H1 (cell line): ENCODE data around the gene ISOC2. TPM values are rescaled to one million over a fixed set of nuclear protein-coding genes. Genes with fewer than 3 reads are reported as not detected.

Experiments used
- ASH2L ChIP-seq: fragments of 200-600, 300-600 bp; sonication (generic); IDR thresholded peaks from one replicate; pipeline ENCODE4 v1.7.1; 2017; ENCODE audit warnings: low read length
- BRCA1 ChIP-seq: IDR thresholded peaks from 2 replicates; pipeline ENCODE4 v1.6.1; 2012; ENCODE audit warnings: low read depth, low read length, improper control_type of control experiment
- CHD1 ChIP-seq: IDR thresholded peaks from 2 replicates; pipeline ENCODE4 v1.6.1; 2012; ENCODE audit warnings: low read depth, low read length, improper control_type of control experiment
- EP300 ChIP-seq, 2 experiments: IDR thresholded peaks; 1 replicate in 1 of 2; 2 replicates in 1 of 2; pipeline ENCODE4 v1.6.1; 2011 to 2012; ENCODE audit warnings: low read depth in 2 of 2, low read length in 2 of 2, mild to moderate bottlenecking in 2 of 2, borderline replicate concordance in 1 of 2, inconsistent platforms in 1 of 2, moderate library complexity in 1 of 2
- FOSL1 ChIP-seq: IDR thresholded peaks from 2 replicates; pipeline ENCODE4 v1.6.1; 2011; ENCODE audit warnings: mild to moderate bottlenecking, low read depth, low read length, moderate library complexity; ENCODE audit not compliant: insufficient read depth
- GABPA ChIP-seq: IDR thresholded peaks from 2 replicates; pipeline ENCODE4 v1.6.1; 2011; ENCODE audit warnings: mild to moderate bottlenecking, low read length, moderate library complexity, borderline replicate concordance; ENCODE audit not compliant: insufficient read depth
- HDAC2 ChIP-seq, 2 experiments: fragments of 300-600 bp in 1 of 2; sonication (generic) in 1 of 2; IDR thresholded peaks; 2 replicates each; pipeline ENCODE4 v1.6.1; 2011 to 2012; ENCODE audit warnings: low read depth in 2 of 2, low read length in 2 of 2, mild to moderate bottlenecking in 2 of 2, moderate library complexity in 2 of 2, borderline replicate concordance in 1 of 2, inconsistent platforms in 1 of 2
- JUN ChIP-seq: IDR thresholded peaks from 2 replicates; pipeline ENCODE4 v1.6.1; 2011; ENCODE audit warnings: low read depth, mild to moderate bottlenecking, improper control_type of control experiment, low read length
- JUND ChIP-seq: IDR thresholded peaks from 2 replicates; pipeline ENCODE4 v1.6.1; 2011; ENCODE audit warnings: mild to moderate bottlenecking, improper control_type of control experiment, low read length
- KDM1A ChIP-seq: fragments of 200-600, 300-600 bp; sonication (generic); IDR thresholded peaks from 2 replicates; pipeline ENCODE4 v1.7.1; 2016; ENCODE audit warnings: mild to moderate bottlenecking, low read length, borderline replicate concordance
- KDM5A ChIP-seq: fragments of 200-600 bp; IDR thresholded peaks from 2 replicates; pipeline ENCODE4 v1.7.1; 2012; ENCODE audit warnings: mild to moderate bottlenecking, low read length, inconsistent platforms, mixed read lengths
- NRF1 ChIP-seq: IDR thresholded peaks from 2 replicates; pipeline ENCODE4 v1.6.1; 2011; ENCODE audit warnings: mild to moderate bottlenecking, low read depth, low read length, improper control_type of control experiment
- POLR2AphosphoS5 ChIP-seq: IDR thresholded peaks from 2 replicates; pipeline ENCODE4 v1.6.1; 2011; ENCODE audit warnings: low read depth, low read length
- RFX5 ChIP-seq: IDR thresholded peaks from 2 replicates; pipeline ENCODE4 v1.6.1; 2011; ENCODE audit warnings: low read depth, low read length, improper control_type of control experiment, borderline replicate concordance
- RNF2 ChIP-seq: fragments of 200-900, 300-1000 bp; sonication (generic); IDR thresholded peaks from 2 replicates; pipeline ENCODE4 v1.7.1; 2016; ENCODE audit warnings: borderline replicate concordance, low read depth, mild to moderate bottlenecking, antibody characterized with exemption, low read length; ENCODE audit not compliant: poor library complexity, severe bottlenecking; ENCODE audit errors: missing control alignments
- SIRT6 ChIP-seq: IDR thresholded peaks from one replicate; pipeline ENCODE4 v1.7.1; 2012; ENCODE audit warnings: low read length, inconsistent platforms
- SIX5 ChIP-seq: IDR thresholded peaks from 2 replicates; pipeline ENCODE4 v1.6.1; 2011; ENCODE audit warnings: mild to moderate bottlenecking, low read depth, low read length
- SRF ChIP-seq: IDR thresholded peaks from 2 replicates; pipeline ENCODE4 v1.6.1; 2011; ENCODE audit warnings: mild to moderate bottlenecking, low read depth, low read length, moderate library complexity
- polyA plus RNA-seq, 7 experiments: library from polyadenylated mRNA; depleted of rRNA in 3 of 7; stranded (reverse) in 5 of 7; unstranded in 2 of 7; fragments of >200 nt in 5 of 7; fragments of 200-250 nt in 2 of 7; gene quantifications; 1 replicate in 5 of 7; 2 replicates in 1 of 7; 4 replicates in 1 of 7; pipeline versions ENCODE4 v1.2.1 to v1.2.3, GENCODE V29; 2011 to 2013; ENCODE audit warnings: missing spikeins in 2 of 7, mixed read lengths in 2 of 7
- total RNA-seq: library from RNA; stranded (reverse); fragmentation: NEBNext Ultra II Directional; extraction: Animal tissue kit (Norgen Biotek cat#: 25700); gene quantifications from 2 replicates; pipeline ENCODE4 v1.2.1, GENCODE V29; 2021
- TF ChIP-seq, protein P1 (sequence below), 3 experiments: IDR thresholded peaks; 1 replicate in 2 of 3; 2 replicates in 1 of 3; pipeline versions ENCODE4 v1.5.1 to v1.6.1; 2011; ENCODE audit warnings: low read length in 3 of 3, mild to moderate bottlenecking in 3 of 3, inconsistent platforms in 2 of 3, low read depth in 1 of 3, moderate library complexity in 1 of 3; ENCODE audit not compliant: insufficient read depth in 1 of 3; ENCODE audit errors: control extremely low read depth in 1 of 3
- TF ChIP-seq, protein P2 (sequence below): IDR thresholded peaks from 2 replicates; pipeline ENCODE4 v1.6.1; 2011; ENCODE audit warnings: low read depth, mild to moderate bottlenecking, low read length; ENCODE audit not compliant: insufficient read depth

ISOC2 gene
- total and polyA plus RNA-seq, 2 of the 8 experiments (the other 6 are each of a cell fraction or from before 2014, with no cell fraction given): 96.9 to 152 TPM

DNA sequence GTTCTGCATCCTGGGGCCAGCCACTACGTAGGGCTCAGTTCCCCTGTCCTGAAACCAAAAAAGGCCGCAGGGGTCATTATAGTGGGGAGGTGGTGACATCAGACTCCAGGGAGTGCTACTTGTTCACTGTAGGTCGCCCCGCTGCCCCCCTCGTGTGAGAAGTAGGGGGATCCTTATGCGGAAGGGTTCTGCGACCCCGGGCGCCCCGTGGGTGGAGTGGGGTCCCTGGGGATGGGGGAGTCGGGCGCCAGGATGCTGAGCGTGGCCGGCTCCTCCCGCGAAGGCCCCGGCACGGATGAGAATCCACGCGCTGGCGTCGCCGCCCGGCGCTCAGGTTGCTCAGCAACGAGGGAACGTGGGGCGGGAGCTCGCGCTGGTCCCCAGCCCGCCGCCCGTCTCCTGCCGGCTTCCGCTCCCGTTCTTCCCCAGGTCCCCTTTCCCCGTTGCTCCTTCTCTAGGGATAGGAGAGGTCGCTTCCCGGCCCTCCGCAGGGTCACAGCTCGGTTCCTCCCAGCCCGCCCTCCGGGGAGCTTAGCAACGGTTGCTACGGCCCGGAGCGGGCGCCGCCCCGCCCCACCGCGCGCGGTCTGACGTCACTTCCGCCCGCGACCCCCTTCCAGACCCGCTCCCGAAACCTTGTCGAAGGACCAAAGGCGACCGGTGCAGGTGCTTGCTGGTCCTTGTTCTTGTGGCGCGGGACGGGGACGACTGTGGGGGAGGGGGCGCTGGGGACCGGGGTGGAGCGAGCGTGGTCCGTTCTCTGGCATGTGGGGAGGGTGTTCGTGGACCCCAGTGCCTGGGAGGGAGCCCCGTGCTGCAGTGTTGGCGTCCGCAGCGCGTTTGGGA is 23.4 kb upstream of the ISOC2 start, which contains the start of gene NAT14 (continued):
- TF ChIP-seq RFX5: no peak
- peak; percentile 44 for TF ChIP-seq POLR2AphosphoS5
- TF ChIP-seq SIX5: no peak
- TF ChIP-seq CHD1: no peak
- no peak for TF ChIP-seq KDM1A
- peak in 1 of 2 experiments; percentile 50; a peak in 1 of 3 replicates for TF ChIP-seq EP300 (IDR thresholded peaks at IDR 0.05; ENCODE audit: borderline replicate concordance in 1 of 2, low read depth in 2 of 2, low read length in 2 of 2)
- no peak for TF ChIP-seq FOSL1
- TF ChIP-seq JUND: peak; percentile 77
- no peak for TF ChIP-seq ASH2L
- no peak for TF ChIP-seq NRF1
- 0 out of 2 replicates have a peak, but pooled peaks have one; percentile 31 for TF ChIP-seq SRF
- no peak for TF ChIP-seq RNF2
- no peak for TF ChIP-seq HDAC2 (IDR thresholded peaks at IDR 0.05; ENCODE audit: borderline replicate concordance in 1 of 2, low read depth in 2 of 2, low read length in 2 of 2)
- TF ChIP-seq GABPA: peak; percentile 78
- TF ChIP-seq SIRT6: no peak
- TF ChIP-seq BRCA1: no peak
- TF ChIP-seq, protein P1, sequence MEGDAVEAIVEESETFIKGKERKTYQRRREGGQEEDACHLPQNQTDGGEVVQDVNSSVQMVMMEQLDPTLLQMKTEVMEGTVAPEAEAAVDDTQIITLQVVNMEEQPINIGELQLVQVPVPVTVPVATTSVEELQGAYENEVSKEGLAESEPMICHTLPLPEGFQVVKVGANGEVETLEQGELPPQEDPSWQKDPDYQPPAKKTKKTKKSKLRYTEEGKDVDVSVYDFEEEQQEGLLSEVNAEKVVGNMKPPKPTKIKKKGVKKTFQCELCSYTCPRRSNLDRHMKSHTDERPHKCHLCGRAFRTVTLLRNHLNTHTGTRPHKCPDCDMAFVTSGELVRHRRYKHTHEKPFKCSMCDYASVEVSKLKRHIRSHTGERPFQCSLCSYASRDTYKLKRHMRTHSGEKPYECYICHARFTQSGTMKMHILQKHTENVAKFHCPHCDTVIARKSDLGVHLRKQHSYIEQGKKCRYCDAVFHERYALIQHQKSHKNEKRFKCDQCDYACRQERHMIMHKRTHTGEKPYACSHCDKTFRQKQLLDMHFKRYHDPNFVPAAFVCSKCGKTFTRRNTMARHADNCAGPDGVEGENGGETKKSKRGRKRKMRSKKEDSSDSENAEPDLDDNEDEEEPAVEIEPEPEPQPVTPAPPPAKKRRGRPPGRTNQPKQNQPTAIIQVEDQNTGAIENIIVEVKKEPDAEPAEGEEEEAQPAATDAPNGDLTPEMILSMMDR (IDR thresholded peaks at IDR 0.05; ENCODE audit: control extremely low read depth in 1 of 3, insufficient read depth in 1 of 3, low read depth in 1 of 3, low read length in 3 of 3): no peak
- TF ChIP-seq, protein P2, sequence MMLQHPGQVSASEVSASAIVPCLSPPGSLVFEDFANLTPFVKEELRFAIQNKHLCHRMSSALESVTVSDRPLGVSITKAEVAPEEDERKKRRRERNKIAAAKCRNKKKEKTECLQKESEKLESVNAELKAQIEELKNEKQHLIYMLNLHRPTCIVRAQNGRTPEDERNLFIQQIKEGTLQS: no peak
- peak; percentile 35; the same call in 1 of the 2 replicates for TF ChIP-seq JUN
- no peak for TF ChIP-seq KDM5A
